Fibroblast of lung (primary cell): Measurements from ENCODE around the gene ZNF655. TPM values are rescaled to one million over a fixed set of nuclear protein-coding genes. Genes with fewer than 3 reads are reported as not detected.

ENCODE experiments used
- DNase-seq, 2 donors: peaks; one replicate each; pipeline versions ENCODE4 v3.0.0 to v3.0.0-alpha.2; 2010; ENCODE audit warnings: low read depth in 2 of 2
- H2AFZ ChIP-seq: 2 replicates; pipeline ENCODE4 v1.5.1; 2012; ENCODE audit warnings: low read length, control low read depth, inconsistent platforms
- H3K27ac ChIP-seq: 2 replicates; pipeline ENCODE4 v1.5.1; 2011; ENCODE audit warnings: low read length, control low read depth; ENCODE audit not compliant: insufficient read depth
- H3K27me3 ChIP-seq: 2 replicates; pipeline ENCODE4 v1.5.1; 2011; ENCODE audit warnings: mild to moderate bottlenecking, low read length; ENCODE audit not compliant: control insufficient read depth, insufficient read depth
- H3K36me3 ChIP-seq: 2 replicates; pipeline ENCODE4 v1.5.1; 2011; ENCODE audit warnings: low read length; ENCODE audit not compliant: control insufficient read depth, insufficient read depth
- H3K4me1 ChIP-seq: 2 replicates; pipeline ENCODE4 v1.5.1; 2011; ENCODE audit warnings: low read length; ENCODE audit not compliant: control insufficient read depth, insufficient read depth; ENCODE audit errors: extremely low read depth
- H3K4me2 ChIP-seq: 2 replicates; pipeline ENCODE4 v1.5.1; 2011; ENCODE audit warnings: low read length, control low read depth; ENCODE audit not compliant: insufficient read depth; ENCODE audit errors: extremely low read depth
- H3K4me3 ChIP-seq, 4 experiments: fragments of 200-600 bp in 1 of 4; sonication (generic) in 1 of 4; replicated peaks in 1 of 4; 2 replicates each; pipeline ENCODE4 v1.5.1; 2011 to 2016; ENCODE audit warnings: low read length in 4 of 4, low read depth in 3 of 4, mild to moderate bottlenecking in 3 of 4, control low read depth in 2 of 4, inconsistent platforms in 1 of 4, mixed read lengths in 1 of 4; ENCODE audit not compliant: insufficient read depth in 1 of 4; ENCODE audit errors: control extremely low read depth in 1 of 4
- H3K79me2 ChIP-seq: 2 replicates; pipeline ENCODE4 v1.5.1; 2012; ENCODE audit warnings: mild to moderate bottlenecking, low read length, inconsistent platforms; ENCODE audit not compliant: control insufficient read depth, insufficient read depth
- H3K9ac ChIP-seq: 2 replicates; pipeline ENCODE4 v1.5.1; 2011; ENCODE audit warnings: mild to moderate bottlenecking, low read length, control low read depth; ENCODE audit not compliant: insufficient read depth
- H3K9me3 ChIP-seq: 2 replicates; pipeline ENCODE4 v1.5.1; 2012; ENCODE audit warnings: low read depth, low read length; ENCODE audit not compliant: control insufficient read depth, insufficient read depth
- H4K20me1 ChIP-seq: 2 replicates; pipeline ENCODE4 v1.5.1; 2011; ENCODE audit warnings: low read length; ENCODE audit not compliant: control insufficient read depth, insufficient read depth; ENCODE audit errors: extremely low read depth
- EZH2 ChIP-seq: IDR thresholded peaks from 2 replicates; pipeline ENCODE4 v1.5.1; 2012; ENCODE audit warnings: low read length, control low read depth, mild to moderate bottlenecking; ENCODE audit errors: missing control alignments
- polyA plus RNA-seq, 2 donors: library from polyadenylated mRNA; depleted of rRNA in 1 of 2; stranded (reverse) in 1 of 2; unstranded in 1 of 2; fragments of >200 nt; gene quantifications; 2 replicates each; pipeline ENCODE4 v1.2.1, GENCODE V29; 2011 to 2012; ENCODE audit warnings: missing spikeins in 1 of 2
- total RNA-seq: library from RNA; depleted of rRNA; stranded (reverse); fragments of >200 nt; gene quantifications from 2 replicates; pipeline ENCODE4 v1.2.1, GENCODE V29; 2014
- TF ChIP-seq, protein P1 (sequence below), 2 donors: IDR thresholded peaks in 1 of 2; conservative IDR thresholded peaks in 1 of 2; 1 replicate in 1 of 2; 2 replicates in 1 of 2; pipeline ENCODE4 v1.5.1; 2011 to 2012; ENCODE audit warnings: low read length in 2 of 2, control low read depth in 1 of 2, inconsistent platforms in 1 of 2, low read depth in 1 of 2, mild to moderate bottlenecking in 1 of 2

Gene ZNF655
- total and polyA plus RNA-seq, 2 donors (not counting 1 experiment from before 2014, with no cell fraction given), result 60.4 to 92.6 TPM

DNA sequence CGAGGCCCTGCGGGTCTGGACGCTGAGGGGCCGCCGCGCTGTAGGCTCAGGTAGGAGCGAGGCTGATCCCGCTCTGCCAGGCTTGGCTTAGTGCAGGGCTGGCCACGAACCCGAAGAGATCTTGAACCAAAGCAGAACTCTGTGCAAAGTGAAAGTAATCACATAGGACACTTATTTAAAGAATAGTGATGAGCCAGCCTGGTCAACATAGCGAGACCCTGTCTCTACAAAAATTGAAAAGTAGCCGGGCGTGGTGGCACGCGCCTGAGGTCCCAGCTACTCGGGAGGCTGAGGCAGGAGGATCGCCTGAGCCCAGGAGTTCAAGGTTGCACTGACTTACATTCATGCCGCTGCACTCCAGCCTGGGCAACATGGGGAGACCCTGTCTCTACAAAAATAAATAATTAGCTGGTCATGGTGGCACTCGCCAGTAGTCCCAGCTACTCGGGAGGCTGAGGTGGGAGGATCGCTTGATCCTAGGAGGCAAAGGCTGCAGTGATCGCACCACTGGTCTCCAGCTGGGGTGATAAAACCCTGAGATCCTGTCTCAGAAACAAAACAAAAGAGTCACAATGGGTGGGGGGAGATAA is 58.8 kb downstream of the ZNF655 start:
- Histone ChIP-seq H3K79me2 (peaks cover 11% of the 10 kb centered on the region), H3K9ac (peak overlapping the region; percentile 87), H4K20me1 (no peaks in the 10 kb centered on the region), H3K4me3 (peak overlapping the region; percentile 74 to 97 (median 86)), H3K36me3 (peaks cover 14% of the 10 kb centered on the region), H3K4me1 (peaks cover 2% of the 10 kb centered on the region), H3K9me3 (no peaks in the 10 kb centered on the region), H2AFZ (peak overlapping the region; percentile 100), H3K27ac (peak overlapping the region; percentile 73), H3K27me3 (no peaks in the 10 kb centered on the region), H3K4me2 (peak overlapping the region; percentile 77)
- no peak for DNase-seq
- TF ChIP-seq, protein P1, sequence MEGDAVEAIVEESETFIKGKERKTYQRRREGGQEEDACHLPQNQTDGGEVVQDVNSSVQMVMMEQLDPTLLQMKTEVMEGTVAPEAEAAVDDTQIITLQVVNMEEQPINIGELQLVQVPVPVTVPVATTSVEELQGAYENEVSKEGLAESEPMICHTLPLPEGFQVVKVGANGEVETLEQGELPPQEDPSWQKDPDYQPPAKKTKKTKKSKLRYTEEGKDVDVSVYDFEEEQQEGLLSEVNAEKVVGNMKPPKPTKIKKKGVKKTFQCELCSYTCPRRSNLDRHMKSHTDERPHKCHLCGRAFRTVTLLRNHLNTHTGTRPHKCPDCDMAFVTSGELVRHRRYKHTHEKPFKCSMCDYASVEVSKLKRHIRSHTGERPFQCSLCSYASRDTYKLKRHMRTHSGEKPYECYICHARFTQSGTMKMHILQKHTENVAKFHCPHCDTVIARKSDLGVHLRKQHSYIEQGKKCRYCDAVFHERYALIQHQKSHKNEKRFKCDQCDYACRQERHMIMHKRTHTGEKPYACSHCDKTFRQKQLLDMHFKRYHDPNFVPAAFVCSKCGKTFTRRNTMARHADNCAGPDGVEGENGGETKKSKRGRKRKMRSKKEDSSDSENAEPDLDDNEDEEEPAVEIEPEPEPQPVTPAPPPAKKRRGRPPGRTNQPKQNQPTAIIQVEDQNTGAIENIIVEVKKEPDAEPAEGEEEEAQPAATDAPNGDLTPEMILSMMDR (conservative IDR thresholded peaks at IDR 0.05 in 1 of 2, IDR thresholded peaks at IDR 0.05 in 1 of 2; ENCODE audit: low read depth in 1 of 2, low read length in 2 of 2), result no peak
- TF ChIP-seq EZH2, result no peak

DNA sequence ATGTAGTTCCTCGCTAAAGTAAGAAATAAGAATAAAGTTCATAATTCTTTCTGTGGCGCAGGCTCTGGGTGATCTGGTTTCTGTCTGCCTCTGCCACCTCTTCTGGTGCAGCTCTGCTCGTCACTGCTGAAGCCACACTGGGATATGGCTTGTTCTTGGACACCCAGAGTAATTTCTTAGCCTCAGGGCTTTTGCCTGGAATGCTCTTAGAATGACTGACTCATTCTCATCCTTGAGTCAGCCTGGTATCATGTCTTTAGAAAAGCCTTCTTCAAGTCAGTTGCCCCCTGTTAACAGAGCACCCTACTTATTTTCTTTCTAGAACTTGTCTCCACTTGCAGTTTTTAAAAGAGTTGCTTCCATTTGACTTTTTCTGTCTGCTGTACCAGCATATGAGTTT is 60.3 kb downstream of the ZNF655 start:
- no peak overlapping the region for H3K4me2 ChIP-seq

GRCh38 chr7:99619571-99620130 is 61.2 kb downstream of the ZNF655 start:
- Histone ChIP-seq H3K4me3 (no peak overlapping the region), H3K36me3 (peaks cover 20% of the 10 kb centered on the region), H3K4me1 (peaks cover 2% of the 10 kb centered on the region), H3K79me2 (peaks cover 11% of the 10 kb centered on the region), H3K27ac (no peak overlapping the region), H3K9me3 (no peaks in the 10 kb centered on the region), H3K4me2 (no peak overlapping the region), H3K27me3 (no peaks in the 10 kb centered on the region), H4K20me1 (no peaks in the 10 kb centered on the region), H3K9ac (no peak overlapping the region), H2AFZ (no peak overlapping the region)
- no peak for DNase-seq
- TF ChIP-seq, protein P1 (conservative IDR thresholded peaks at IDR 0.05 in 1 of 2, IDR thresholded peaks at IDR 0.05 in 1 of 2; ENCODE audit: low read depth in 1 of 2, low read length in 2 of 2), result no peak
- no peak for TF ChIP-seq EZH2

More for the DNA sequence above, 60.3 kb downstream of the ZNF655 start:
- Histone ChIP-seq H3K9me3 (no peaks in the 10 kb centered on the region), H3K9ac (no peak overlapping the region), H3K4me3 (no peak overlapping the region), H3K27ac (no peak overlapping the region), H3K27me3 (no peaks in the 10 kb centered on the region), H3K4me1 (peaks cover 2% of the 10 kb centered on the region), H3K36me3 (peaks cover 17% of the 10 kb centered on the region), H2AFZ (no peak overlapping the region), H4K20me1 (no peaks in the 10 kb centered on the region), H3K79me2 (peaks cover 11% of the 10 kb centered on the region)
- DNase-seq, result peak in 1 of 2 donors; percentile 21
- TF ChIP-seq EZH2, result no peak
- TF ChIP-seq, protein P1 (conservative IDR thresholded peaks at IDR 0.05 in 1 of 2, IDR thresholded peaks at IDR 0.05 in 1 of 2; ENCODE audit: low read depth in 1 of 2, low read length in 2 of 2), result no peak
